Measurements from ENCODE around the gene KHK.
A peak's percentile ranks its signal among the peaks of the same experiment; 100 is the strongest.
"Not testable (repeated sequence)": the region's sequence is repeated elsewhere in the genome, so short reads cannot be mapped to it uniquely, and the experiment has no call there.

The KHK gene

GRCh38 chr2:27059141-27059820, 27.3 kb upstream of the KHK start:
- DNase-seq (ENCODE audit: low read depth in 2 of 3, low spot score in 2 of 3): no peak

- DNase-seq (ENCODE audit: low read depth in 2 of 3, low spot score in 2 of 3): no peak
Observed at GRCh38 chr2:27060323-27060722, 26.2 kb upstream of the KHK start.

DNA sequence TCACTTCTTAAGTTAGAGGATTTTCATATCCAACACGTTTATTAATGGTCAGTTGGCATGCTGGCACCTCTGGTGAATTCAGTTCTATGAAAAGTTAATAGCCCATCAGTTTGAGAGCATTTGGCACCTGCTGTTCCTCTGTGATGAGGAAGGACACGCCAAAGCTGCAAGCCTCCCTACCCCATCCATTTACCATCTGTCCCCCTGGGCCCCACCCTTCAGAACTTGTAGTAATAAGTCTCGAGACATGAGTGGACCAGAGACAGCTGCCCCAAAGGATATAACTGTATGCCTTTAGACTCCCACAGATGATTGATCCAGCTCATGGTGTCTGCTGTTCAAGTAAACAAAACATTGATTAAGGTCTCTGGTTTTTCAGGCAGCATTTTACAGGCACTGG, 21.4 kb upstream of the KHK start:
- no peak for DNase-seq (ENCODE audit: low read depth in 2 of 3, low spot score in 2 of 3)

DNA sequence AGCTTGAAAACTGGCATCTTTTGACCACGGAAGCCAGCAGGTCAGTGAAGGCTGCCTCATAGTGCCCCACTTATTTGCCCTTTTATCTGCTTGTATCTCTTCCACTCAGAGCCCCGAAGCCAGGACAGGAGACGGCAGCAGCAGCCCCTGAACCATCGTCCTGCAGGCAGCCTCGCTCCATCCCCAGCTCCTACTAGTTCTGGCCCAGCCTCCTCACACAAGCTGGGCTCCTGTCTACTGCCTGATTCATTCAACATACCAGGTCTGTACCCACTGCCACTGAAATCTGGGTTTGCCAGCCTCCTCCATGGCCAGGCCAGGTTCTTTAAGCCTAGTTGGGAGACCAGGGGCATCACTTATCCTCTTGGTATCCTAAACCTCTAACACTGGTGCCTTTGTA, 19.2 kb upstream of the KHK start:
- no peak for DNase-seq (ENCODE audit: low read depth in 2 of 3, low spot score in 2 of 3)

DNA sequence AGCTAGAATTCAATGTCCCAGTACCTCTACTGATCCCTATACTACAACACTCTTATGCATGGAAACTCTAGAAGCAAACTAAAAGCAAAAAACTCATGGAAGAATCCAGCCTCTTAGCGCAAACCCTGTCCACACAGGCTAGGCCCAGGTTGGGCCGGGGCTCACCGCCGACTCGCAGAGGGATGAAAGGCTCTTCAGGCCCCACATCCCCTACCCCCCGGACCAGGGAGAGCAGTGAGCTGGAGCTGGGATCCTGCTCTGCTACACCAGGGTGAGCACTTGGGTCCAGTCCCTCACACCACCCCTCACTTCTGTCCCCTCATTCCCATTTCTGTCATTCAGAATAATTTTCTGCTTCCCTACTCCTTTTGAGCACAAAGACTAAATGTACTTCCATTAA, 17.1 kb upstream of the KHK start:
- DNase-seq (ENCODE audit: low read depth in 2 of 3, low spot score in 2 of 3): no peak

DNA sequence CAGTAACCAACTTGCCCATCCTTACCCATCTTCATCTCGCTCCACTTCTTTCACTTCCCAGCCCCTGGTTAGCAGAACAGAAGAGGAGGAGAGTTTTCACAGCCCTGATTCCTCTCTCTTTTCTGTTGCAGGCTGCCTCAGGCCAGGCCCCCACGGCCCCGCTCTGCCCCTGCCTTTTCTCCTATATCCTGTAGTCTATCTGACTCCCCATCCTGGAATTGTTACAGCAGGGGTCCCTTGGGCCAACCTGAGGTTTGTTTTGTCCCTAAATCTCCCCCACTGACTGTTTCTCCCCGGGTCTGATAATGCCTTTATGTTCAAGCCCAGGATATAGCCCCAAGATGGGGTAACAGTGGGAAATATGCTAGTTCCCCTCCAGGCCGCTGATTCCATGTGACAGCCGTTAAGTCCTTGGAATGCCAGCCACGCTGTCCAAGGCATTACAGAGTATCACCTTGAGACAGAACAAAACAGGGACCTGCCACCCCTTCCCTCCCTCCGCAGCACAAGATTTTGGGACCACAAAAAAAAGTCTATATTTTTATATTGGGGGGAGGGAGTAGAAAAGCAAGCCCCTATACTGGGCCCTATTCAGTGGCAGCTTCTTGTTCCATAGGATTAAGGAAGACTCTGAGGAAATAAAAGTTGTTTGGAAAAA, 16.5 kb upstream of the KHK start:
- DNase-seq (ENCODE audit: low read depth in 2 of 3, low spot score in 2 of 3): no peak

DNA sequence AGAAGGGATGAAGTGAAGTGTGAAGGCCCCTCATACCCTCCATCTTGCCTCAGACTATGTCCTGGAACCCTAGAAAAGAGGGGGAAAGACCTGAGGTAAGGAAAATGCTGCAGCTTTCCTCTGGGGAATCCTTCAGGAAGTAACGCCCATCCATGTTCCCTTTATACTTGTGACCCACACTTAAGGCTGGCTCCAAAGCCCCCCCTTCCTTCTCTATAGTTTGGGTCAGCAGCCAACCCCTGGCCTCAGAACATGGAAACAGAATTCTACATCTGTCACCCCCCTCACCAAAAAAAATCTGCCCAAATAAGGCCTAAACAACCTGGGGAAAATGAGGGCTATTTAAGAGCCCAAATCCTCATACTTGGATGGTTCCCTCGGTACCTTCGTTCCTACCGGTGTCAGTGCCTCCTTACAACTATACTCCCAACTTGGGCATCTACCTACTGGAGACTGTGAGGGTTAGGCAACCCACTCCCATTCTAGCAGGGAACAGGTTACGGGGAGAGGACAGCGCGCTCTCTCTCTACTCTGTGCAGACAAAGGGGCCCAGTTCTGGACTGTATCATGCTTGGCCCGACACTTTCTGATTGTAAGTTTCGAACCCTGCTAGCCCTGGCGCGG, 15.8 kb upstream of the KHK start:
- DNase-seq (ENCODE audit: low read depth in 2 of 3, low spot score in 2 of 3): no peak

DNA sequence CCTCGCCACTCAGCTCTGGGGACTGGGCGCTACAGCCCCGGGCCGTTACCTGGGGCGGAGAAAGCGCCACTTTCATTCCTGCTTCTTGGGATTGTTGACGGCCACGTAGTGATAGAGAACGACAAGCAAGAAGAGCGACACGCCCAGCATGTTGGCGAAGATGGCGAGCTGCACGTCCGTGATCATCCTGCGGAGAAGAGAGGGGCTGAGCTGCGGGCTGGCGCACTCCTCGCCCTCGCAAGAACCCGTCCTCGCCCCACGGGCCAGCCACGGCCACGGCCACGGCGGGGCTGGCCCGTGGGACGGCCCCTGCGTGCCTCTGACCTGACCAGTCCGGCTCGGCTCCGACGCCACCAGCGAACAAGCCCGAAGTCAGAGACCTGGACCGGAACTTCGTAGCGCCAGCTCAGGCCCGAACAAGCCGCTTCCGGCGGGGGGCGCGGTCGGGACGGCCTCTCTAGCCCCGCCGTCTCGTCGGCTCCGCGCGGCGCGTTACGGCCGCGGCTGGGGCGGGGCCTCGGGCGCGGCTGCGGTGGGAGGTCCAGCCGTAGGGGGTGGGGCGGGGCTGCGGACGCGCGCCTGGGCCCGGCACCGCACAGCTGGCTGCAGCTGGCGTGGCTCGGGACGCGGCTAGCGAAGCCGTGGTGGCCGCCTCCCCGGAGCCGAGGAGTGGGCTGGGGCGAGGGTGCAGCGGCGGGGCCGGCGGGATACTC, 15.1 kb upstream of the KHK start, which contains the start of gene OST4:
OST4 (minus strand) TSS at position 378 of the 713 bp plus-strand sequence.
- peak; percentile 69 to 91 (median 71) for DNase-seq (ENCODE audit: low read depth in 2 of 3, low spot score in 2 of 3)

DNA sequence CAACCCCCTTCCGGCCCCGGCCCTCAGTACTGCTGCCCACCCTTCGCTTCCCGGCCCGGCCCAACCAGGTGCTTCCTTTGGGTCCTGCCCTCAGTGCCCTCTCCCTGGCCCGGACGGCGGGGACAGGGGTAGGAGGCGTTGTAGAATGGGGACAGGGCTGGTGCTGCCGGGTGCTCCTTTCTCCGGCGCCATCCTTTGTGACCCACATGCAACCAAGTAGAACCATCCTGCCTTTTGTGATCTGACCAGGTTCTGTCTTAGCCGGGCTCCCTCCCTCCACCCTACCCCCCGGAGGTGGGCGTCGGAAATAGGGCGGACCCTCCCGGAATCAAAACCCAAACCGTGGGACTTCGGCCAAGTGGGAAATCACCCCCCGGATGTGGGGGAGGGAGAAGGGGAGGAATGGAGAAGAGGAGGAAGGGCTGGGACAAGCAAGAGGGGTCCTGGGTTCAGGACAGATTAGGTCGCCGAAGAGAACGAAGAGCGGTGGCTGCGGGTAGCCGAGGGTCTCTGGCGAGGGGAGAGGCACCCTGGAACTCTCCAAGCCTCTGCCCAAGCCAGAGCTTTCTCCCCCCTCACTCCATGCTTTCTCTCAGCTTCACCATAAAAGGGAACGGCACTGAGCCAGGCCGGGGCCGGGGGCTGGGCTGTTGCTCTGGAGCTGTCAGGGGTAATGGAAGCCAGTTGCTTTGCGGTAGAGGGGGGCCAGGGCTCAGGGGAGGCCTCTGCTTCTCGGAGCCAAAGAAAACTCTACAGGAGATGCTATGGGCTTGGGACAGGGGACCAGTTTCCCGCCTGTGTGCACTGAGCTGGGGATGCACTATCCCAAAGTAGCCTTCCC, 14.4 kb upstream of the KHK start:
- no peak for DNase-seq (ENCODE audit: low read depth in 2 of 3, low spot score in 2 of 3)

DNA sequence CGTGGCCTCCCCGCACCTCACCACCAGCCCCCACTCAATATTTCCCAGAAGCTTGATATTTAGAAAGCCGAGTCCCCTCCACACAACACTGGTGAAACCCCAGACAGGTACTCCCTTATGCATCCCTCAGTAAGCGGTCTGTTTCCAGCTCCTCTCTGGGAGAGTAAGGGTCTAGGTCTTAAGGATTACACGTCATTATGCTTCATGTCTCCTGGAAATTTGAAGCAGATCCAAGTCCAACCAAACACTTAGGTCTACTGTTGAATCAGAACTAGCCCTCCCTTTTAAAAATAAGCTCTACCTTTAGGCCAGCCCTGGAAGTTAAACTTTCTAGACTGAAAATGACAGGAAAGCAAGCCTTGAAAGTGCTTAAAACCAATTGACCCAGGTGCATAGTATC, 13.7 kb upstream of the KHK start:
- DNase-seq (ENCODE audit: low read depth in 2 of 3, low spot score in 2 of 3): no peak

DNA sequence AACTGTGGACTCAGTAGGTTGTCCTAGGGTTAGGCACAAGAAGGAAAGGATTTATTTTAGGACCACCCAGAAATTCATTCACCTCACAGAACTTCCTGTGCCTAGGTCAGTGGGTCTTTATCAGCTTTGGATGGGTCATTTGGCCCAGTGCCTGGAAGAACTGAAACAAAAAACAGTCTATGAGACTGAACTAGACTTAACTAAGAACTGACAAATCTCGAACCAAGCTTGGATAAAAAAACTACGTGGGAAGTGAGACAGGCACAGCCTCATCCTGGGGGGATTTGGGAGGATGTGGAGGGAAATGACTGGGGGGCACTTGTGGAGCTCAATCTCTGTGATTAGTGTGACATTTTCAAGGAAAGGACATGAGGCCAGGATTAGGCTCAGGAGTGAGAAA, 12.8 kb upstream of the KHK start:
- DNase-seq (ENCODE audit: low read depth in 2 of 3, low spot score in 2 of 3): no peak

DNA sequence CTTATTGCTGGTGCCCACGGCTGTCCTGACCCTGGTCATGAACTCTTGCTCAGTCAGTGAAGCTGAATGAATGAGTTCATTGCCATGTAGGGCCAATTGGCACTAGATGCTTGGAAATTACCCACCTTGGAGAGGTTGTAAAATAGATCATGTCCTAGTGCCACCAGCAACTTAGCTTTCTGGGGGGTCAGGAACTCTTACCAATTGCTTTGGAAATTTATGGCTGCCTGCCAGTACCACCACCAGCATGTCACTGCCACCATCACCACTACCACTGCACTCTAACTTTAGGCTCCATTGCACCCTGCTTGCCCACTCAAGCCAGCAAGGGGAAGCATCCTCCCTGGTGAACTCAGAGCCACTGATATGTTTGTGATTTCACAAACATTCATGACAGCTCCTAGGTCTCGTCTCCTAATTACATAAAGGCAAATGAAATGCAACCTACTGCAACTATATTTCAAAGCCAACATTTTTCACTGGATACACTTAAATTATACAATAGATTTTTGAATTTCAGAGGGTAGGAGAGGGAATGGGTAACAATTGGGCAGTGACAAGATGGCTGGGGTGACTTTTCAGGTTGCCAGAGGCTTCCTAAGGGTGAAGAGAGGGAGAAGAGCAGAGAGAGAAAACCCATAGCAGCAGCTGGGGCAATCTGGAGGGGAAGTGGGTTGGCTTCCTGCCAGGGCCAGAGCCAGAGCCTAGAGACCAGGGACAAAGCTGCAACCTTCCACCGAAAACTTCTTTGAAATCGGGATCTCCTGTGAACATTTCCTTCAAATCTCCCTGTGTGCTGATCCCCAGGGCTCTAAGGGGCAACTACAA, 11.6 kb upstream of the KHK start:
- no peak for DNase-seq (ENCODE audit: low read depth in 2 of 3, low spot score in 2 of 3)

DNA sequence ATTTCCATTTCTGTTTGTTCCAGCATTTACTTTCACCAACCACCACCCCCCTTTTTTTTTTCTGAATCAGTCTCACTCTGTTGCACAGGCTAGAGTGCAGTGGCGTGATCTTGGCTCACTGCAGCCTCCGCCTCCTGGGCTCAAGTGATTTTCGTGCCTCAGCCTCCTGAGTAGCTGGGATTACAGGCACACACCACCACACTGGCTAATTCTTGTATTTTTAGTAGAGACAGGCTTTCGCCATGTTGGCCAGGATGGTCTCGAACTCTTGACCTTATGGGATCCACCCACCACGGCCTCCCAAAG, 11.1 kb upstream of the KHK start:
- DNase-seq (ENCODE audit: low read depth in 2 of 3, low spot score in 2 of 3): not testable (repeated sequence)

DNA sequence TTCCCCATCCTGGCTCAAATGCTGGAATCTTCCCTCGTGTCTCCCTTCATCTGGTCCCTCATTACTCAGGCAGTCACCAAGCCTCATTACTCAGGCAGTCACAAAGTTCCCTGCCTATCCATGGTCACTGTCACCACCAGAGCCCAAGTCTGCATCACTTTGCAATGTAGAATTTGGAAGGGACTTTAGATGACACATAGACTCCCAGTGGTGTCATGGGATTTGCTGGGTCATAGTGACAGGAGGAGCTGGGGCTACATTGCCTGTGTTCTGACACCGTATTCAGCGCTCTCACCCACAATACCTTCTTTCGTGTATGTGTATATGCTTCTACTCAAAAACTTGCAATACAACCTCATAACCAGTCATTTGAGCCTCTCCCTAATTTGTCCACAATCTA, 10.2 kb upstream of the KHK start:
- DNase-seq (ENCODE audit: low read depth in 2 of 3, low spot score in 2 of 3): no peak

GRCh38 chr2:27077231-27077630, 9.3 kb upstream of the KHK start:
- no peak for DNase-seq (ENCODE audit: low read depth in 2 of 3, low spot score in 2 of 3)

DNA sequence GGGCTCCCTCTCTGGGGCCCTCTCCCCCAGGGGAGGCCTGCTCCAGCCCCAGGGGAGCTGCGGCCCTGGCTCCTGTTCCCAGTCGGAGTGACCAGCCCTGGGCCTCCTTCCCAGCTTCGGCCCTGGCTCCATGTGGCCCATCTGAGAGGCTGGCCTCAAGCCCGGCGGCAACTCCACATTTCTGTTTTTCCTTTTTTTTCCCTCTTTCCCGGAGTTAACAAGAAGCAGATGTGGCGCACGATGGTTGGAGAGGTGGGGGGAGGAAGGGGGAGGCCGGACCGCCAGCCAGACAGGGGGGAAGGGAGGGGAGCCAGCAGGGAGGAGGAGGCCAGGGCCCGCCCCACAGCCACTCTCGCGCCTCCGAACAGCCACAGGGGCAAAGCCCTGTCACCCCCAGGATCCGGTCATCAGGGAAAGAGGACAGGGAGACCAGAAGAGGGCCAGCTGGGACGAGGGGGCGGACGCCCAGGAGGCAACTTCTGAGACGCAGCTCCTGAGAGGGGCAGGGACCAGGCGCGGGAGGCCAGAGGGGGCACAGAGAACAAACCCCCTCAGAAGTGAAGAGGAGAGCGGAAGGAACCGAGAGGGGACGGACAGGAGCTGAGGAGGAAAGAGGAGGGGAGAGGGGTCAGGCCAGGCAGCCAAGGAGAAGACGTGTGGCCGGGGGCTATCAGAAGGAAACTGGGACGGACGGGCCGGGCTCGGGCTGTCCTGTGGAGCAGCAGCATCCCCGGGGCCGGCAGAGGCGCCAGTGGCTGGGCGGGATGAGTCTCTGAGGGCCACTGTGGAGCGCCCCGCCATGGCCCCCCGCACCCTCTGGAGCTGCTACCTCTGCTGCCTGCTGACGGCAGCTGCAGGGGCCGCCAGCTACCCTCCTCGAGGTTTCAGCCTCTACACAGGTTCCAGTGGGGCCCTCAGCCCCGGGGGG, 8.0 kb upstream of the KHK start, which contains the start of gene EMILIN1:
EMILIN1 (plus strand) TSS at position 349 of the 928 bp plus-strand sequence; CDS start at position 800, 451 bp downstream.
- DNase-seq (ENCODE audit: low read depth in 2 of 3, low spot score in 2 of 3): no peak

GRCh38 chr2:27079233-27080139, 7.1 kb upstream of the KHK start:
- no peak for DNase-seq (ENCODE audit: low read depth in 2 of 3, low spot score in 2 of 3)

- no peak for DNase-seq (ENCODE audit: low read depth in 2 of 3, low spot score in 2 of 3)
Observed at GRCh38 chr2:27080140-27080469, 6.5 kb upstream of the KHK start.
